ENCODE measurements around the gene ALOX5.

Gene ALOX5

DNA sequence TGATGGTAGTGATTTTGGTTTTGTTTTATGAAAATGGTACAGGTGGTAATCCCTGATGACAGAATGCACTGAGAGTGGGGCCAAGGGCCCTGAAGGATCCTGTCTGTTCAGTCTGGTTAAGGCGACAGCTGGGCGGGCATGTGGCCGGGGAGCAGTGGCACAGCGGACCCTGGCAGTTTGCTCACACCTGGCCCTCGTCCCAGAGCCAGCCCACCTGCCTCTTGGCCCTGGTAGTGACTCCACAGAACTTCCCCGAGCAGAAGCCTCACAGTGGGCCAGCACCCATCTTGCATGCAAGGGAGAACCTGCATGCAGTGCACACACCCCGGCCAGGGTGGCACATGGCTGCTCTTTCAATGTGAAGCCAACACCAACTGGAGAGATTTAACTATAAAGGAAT lies 82.8 kb downstream of the ALOX5 start:
- TF ChIP-seq, protein P1, sequence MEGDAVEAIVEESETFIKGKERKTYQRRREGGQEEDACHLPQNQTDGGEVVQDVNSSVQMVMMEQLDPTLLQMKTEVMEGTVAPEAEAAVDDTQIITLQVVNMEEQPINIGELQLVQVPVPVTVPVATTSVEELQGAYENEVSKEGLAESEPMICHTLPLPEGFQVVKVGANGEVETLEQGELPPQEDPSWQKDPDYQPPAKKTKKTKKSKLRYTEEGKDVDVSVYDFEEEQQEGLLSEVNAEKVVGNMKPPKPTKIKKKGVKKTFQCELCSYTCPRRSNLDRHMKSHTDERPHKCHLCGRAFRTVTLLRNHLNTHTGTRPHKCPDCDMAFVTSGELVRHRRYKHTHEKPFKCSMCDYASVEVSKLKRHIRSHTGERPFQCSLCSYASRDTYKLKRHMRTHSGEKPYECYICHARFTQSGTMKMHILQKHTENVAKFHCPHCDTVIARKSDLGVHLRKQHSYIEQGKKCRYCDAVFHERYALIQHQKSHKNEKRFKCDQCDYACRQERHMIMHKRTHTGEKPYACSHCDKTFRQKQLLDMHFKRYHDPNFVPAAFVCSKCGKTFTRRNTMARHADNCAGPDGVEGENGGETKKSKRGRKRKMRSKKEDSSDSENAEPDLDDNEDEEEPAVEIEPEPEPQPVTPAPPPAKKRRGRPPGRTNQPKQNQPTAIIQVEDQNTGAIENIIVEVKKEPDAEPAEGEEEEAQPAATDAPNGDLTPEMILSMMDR (IDR thresholded peaks at IDR 0.05): no peak

DNA sequence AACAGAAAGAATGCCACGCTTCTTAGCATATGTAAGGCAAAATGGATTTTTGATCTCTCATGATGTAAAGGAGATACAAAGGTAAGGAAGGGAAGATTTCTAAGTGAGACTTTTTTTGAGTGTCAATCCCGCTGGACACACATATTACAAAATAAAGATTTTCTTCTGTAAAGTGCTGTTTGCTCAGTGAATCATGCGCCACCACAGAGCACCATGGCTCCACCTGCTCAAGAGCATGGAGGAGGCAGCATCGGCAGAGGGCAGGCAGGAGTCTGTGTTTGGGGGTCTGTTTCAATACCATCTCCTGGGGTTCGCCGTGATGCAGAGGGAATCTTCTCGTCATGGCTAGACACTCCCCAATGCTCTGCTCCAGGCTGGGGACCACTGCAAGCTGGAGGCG lies 83.5 kb downstream of the ALOX5 start:
- TF ChIP-seq, protein P1 (IDR thresholded peaks at IDR 0.05): no peak

DNA sequence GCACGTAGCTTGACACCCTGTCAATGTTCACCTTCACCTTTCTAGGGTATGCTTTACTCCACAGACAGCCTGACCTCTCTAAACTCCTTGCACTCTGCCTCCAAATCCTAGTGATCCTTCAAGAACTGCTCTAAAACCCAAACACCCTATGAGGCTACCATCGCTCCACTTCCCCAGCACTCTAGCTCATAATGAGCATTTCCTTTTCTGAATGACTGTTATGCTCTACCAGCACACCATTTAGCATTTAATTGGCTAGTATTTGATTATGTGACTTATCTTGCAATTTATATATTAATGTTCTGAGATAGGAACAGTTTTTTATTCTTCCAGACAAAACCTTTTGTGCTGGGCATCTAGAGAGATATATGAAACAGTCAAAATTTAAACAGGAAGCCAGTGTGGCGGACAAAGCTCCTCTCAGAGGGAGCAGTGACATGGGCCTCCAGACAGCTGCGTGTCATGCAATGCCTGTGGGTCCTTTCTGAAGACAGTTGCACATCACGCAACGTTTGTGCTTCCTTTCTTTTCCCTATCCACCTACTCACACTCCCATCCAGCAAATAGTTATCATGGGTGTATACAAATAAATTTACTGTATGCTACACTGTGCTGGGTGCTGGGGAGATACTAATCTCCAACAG lies 86.3 kb downstream of the ALOX5 start:
- TF ChIP-seq, protein P1 (IDR thresholded peaks at IDR 0.05): no peak

DNA sequence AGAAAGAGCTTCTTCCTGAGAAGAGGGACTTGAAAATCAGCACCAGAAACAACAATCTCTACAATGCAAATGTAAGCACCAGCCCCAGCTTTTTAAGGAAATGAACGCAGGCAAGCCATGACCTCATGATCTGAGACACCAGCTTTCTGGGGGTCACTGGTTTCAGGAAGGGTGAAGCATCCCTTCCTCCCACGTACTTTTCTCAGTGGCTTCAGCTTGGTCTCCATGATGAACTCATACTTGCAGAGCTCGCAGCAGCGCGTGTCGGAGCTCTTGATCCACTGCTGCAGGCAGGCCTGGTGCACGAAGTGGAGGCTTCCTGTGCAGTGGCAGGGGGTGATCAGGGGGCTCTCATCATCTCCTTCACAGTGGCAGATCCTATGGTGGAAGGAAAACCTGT lies 87.0 kb downstream of the ALOX5 start:
- TF ChIP-seq, protein P1 (IDR thresholded peaks at IDR 0.05): no peak

DNA sequence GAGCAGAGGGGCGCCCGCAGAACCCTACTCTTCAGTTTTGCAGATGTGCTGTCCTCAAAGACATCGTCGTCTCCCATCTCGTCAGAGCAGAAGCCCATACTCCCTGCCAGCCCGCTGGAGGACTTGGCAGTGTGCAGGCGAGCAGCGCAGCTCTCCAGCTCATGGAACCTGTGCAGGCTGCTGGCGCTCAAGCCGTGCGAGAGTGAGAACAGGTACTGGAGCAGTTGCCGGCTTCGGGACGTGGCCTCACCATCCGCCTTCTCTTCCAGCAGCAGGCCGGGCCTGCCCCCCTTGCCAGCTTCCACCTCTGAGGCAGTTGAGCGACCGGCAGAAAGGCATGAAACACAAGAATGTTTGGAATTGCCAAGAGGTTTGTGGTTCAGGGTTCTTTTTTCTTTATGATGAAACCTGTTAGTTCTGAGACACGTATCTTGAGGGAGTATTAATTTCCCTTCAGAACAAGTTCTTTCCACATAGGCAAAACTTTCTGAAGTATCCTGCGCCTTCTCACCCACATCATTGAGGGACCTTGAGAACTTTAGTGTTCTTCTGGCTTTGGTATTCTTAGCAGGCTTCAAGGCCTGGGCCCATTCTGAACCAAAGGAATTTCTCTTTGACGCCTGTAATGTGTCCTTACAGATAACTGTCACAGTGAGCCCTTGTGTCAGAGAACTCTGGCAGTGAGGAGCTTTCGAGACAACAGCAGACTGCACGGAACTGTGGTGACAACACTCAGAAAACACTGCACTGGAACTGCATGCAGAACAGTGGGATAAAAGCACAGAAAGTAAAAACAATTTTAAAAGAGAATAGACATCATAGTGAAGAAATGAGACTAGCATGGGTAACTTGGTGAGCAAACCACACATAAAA lies 89.5 kb downstream of the ALOX5 start:
- TF ChIP-seq, protein P1 (IDR thresholded peaks at IDR 0.05): no peak

DNA sequence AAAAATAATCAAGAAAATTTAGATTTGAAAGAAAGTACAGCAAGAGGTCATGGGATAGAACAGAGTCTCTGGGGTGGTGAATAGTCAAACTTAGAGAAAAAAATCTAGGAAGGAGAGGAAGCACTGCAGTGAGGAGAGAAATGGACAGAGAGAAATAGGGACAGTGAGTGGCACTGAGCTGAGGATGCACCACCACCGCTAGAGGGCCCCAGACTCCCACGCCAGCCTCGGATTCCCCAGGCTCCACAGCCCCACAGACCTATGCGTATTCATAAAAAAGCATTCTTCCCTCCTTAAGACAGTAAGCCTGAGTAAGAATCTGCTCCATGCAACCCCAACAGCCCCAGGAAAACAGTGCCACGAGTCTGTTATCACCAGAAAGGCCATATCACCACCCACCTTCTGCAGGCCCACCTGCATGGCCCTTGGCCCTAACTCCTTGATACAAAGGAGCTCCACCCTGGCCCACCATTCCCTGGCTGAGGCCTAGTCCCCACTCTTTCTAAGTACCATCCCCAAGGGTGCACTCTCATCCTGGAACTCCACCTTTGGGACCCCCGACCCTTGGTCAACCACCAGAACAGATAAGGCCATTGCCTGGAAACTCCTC lies 91.0 kb downstream of the ALOX5 start:
- TF ChIP-seq, protein P1 (IDR thresholded peaks at IDR 0.05): peak; percentile 94

DNA sequence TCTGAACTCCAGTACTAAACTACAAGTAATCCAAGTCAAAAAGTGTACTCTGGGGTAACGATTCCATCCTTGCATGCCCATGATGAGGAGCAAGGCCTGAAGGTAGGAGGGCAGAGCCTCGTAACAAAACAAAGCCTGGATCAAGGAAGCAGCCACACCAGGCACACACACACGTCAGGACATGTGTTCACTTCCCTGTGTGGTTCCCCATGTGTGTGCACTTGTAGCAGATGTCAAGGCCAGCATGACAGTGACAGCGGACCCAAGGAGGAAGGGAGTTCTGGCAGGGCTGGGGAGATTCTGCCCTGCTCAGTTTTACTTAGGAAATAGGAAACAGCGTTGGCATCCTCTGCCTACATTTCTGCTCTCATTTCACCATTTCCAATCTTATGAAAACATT lies 92.8 kb downstream of the ALOX5 start:
- TF ChIP-seq, protein P1 (IDR thresholded peaks at IDR 0.05): no peak

Data from LNCAP (cell line).